Measurements from ENCODE around the gene CBL. TPM values are rescaled to one million over a fixed set of nuclear protein-coding genes. Genes with fewer than 3 reads are reported as not detected.

The CBL gene
- total RNA-seq, 1 experiment from 2014 or later: 9.1 TPM

- no peak for DNase-seq (ENCODE audit: low read depth in 1 of 2, low spot score in 2 of 2)
- Histone ChIP-seq H3K27ac (no peak overlapping the region), H3K9me3 (replicated peaks) (no peaks in the 10 kb centered on the region), H3K4me3 (no peak overlapping the region), H3K36me3 (no peaks in the 10 kb centered on the region), H3K4me1 (replicated peaks) (no peaks in the 10 kb centered on the region), H3K27me3 (replicated peaks) (no peaks in the 10 kb centered on the region)
Observed at GRCh38 chr11:119345685-119346084, 139.5 kb downstream of the CBL start.

GRCh38 chr11:119346605-119347004 is 140.5 kb downstream of the CBL start, which contains the start of gene MFRP:
TSS of gene MFRP (minus strand) at chr11:119346705. CDS start at chr11:119346513, 192 bp downstream.
- Histone ChIP-seq H3K27me3 (replicated peaks) (no peaks in the 10 kb centered on the region), H3K27ac (no peak within 1 kb of the TSS), H3K4me1 (replicated peaks) (no peaks in the 10 kb centered on the region), H3K36me3 (no peaks in the 10 kb centered on the region), H3K4me3 (no peak within 1 kb of the TSS), H3K9me3 (replicated peaks) (no peaks in the 10 kb centered on the region)
- DNase-seq (ENCODE audit: low read depth in 1 of 2, low spot score in 2 of 2): no peak

DNA sequence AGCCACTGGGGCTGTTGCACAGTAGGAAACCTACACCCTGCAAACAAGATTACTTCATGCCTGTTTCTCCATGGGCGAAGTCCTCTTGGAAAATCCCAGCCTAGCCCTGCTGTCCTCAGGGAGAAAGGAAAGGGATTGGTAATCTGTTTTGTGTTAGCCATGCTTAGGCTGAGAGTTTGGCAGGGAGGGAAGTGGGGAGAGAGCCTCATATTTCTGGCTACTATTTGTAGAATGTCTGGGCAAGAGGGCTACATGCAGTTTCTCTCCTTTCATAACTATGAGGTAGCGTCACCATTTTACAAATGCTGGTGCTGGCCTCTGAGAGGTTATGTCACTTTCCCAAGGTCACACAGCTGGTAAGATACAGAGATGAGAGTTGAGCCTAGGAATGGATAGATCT is 141.1 kb downstream of the CBL start:
- H3K9me3 ChIP-seq (replicated peaks): no peaks in the 10 kb centered on the region
- H3K27me3 ChIP-seq (replicated peaks): no peaks in the 10 kb centered on the region
- H3K36me3 ChIP-seq: no peaks in the 10 kb centered on the region
- H3K4me3 ChIP-seq: no peak overlapping the region
- no peak for DNase-seq (ENCODE audit: low read depth in 1 of 2, low spot score in 2 of 2)
- no peaks in the 10 kb centered on the region for H3K4me1 ChIP-seq (replicated peaks)
- H3K27ac ChIP-seq: no peak overlapping the region

GRCh38 chr11:119347940-119348605 is 141.9 kb downstream of the CBL start:
- no peaks in the 10 kb centered on the region for H3K4me1 ChIP-seq (replicated peaks)
- DNase-seq (ENCODE audit: low read depth in 1 of 2, low spot score in 2 of 2): no peak
- H3K4me3 ChIP-seq: no peak overlapping the region
- H3K27ac ChIP-seq: no peak overlapping the region
- no peaks in the 10 kb centered on the region for H3K9me3 ChIP-seq (replicated peaks)
- no peaks in the 10 kb centered on the region for H3K27me3 ChIP-seq (replicated peaks)
- no peaks in the 10 kb centered on the region for H3K36me3 ChIP-seq

DNA sequence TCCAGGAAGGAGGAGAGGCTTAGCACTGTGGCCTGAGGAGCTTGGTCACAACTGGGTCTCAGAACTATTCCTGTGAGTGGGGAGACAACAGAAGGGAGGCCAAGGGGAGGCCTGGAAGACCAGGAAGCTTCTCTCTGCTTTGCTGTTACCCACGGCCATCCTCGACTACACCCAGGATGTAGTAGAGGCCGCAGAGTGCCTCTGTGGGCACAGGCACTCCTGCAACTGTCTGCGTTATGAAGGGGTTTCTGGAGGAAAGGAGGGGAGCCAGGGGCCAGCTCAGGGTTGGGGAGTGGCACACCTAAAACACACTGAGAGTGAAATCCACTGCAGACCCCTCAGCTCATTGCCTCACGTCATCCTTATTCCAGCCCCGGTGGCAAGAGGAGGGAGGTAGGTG is 144.2 kb downstream of the CBL start:
- Histone ChIP-seq H3K4me1 (replicated peaks) (no peaks in the 10 kb centered on the region), H3K27me3 (replicated peaks) (no peaks in the 10 kb centered on the region), H3K4me3 (no peak overlapping the region), H3K36me3 (no peaks in the 10 kb centered on the region), H3K9me3 (replicated peaks) (no peaks in the 10 kb centered on the region), H3K27ac (no peak overlapping the region)
- no peak for DNase-seq (ENCODE audit: low read depth in 1 of 2, low spot score in 2 of 2)

GRCh38 chr11:119351232-119351631 is 145.1 kb downstream of the CBL start:
- Histone ChIP-seq H3K27me3 (replicated peaks) (no peaks in the 10 kb centered on the region), H3K4me1 (replicated peaks) (no peaks in the 10 kb centered on the region), H3K9me3 (replicated peaks) (no peaks in the 10 kb centered on the region), H3K4me3 (no peak overlapping the region), H3K27ac (no peak overlapping the region), H3K36me3 (no peaks in the 10 kb centered on the region)
- DNase-seq (ENCODE audit: low read depth in 1 of 2, low spot score in 2 of 2): no peak

- Histone ChIP-seq H3K36me3 (no peaks in the 10 kb centered on the region), H3K27me3 (replicated peaks) (no peaks in the 10 kb centered on the region), H3K4me3 (no peak overlapping the region), H3K9me3 (replicated peaks) (no peaks in the 10 kb centered on the region), H3K4me1 (replicated peaks) (no peaks in the 10 kb centered on the region), H3K27ac (no peak overlapping the region)
- no peak for DNase-seq (ENCODE audit: low read depth in 1 of 2, low spot score in 2 of 2)
Observed at GRCh38 chr11:119352857-119353260, 146.7 kb downstream of the CBL start.

GRCh38 chr11:119355091-119355843 is 149.1 kb downstream of the CBL start:
- no peaks in the 10 kb centered on the region for H3K36me3 ChIP-seq
- no peaks in the 10 kb centered on the region for H3K27me3 ChIP-seq (replicated peaks)
- no peak overlapping the region for H3K27ac ChIP-seq
- no peaks in the 10 kb centered on the region for H3K4me1 ChIP-seq (replicated peaks)
- no peak overlapping the region for H3K4me3 ChIP-seq
- no peaks in the 10 kb centered on the region for H3K9me3 ChIP-seq (replicated peaks)
- DNase-seq (ENCODE audit: low read depth in 1 of 2, low spot score in 2 of 2): no peak

DNA sequence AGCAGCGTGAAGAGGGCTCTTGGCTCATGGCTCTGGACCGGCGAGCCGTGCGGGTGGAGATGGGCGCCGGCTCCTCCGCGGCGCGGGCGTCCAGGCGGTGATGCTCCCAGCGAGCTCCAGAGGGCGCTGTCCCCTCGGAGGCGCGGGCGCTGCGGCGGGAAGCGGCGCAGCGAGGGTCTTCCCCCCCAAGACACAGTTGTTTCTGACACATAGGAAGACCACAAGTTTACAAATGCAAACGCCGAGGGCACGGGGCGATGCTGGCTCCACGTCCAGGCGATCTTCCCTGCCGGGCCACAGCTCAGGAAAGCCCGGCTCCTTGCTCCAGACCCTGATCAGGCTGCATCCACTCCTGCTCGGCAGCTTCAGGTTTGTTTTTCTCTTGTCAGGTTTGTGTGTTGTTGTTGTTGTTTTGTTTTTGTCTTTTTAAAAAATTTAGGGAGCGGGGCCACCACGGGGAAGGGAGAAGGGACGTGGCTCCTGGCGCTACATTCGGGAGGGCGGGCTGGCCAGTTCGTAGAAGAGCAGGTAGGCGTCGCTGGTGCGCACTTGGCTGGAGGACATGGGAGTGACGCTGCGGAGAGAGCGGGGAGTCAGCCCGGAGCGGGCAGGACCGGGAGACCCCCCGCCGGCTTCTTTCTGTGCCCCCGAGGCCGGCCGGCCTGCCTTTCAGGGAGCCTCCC is 150.4 kb downstream of the CBL start:
- Histone ChIP-seq H3K36me3 (no peaks in the 10 kb centered on the region), H3K9me3 (replicated peaks) (no peaks in the 10 kb centered on the region), H3K27ac (no peak overlapping the region), H3K27me3 (replicated peaks) (no peaks in the 10 kb centered on the region), H3K4me1 (replicated peaks) (peaks cover 3% of the 10 kb centered on the region; the same call in 1 of the 2 replicates), H3K4me3 (peak overlapping the region; percentile 40)
- peak; percentile 56 to 74 for DNase-seq (ENCODE audit: low read depth in 1 of 2, low spot score in 2 of 2)

- H3K27ac ChIP-seq: no peak overlapping the region
- no peaks in the 10 kb centered on the region for H3K9me3 ChIP-seq (replicated peaks)
- DNase-seq (ENCODE audit: low read depth in 1 of 2, low spot score in 2 of 2): no peak
- peaks cover 3% of the 10 kb centered on the region; the same call in 1 of the 2 replicates for H3K4me1 ChIP-seq (replicated peaks)
- H3K4me3 ChIP-seq: no peak overlapping the region
- H3K36me3 ChIP-seq: no peaks in the 10 kb centered on the region
- H3K27me3 ChIP-seq (replicated peaks): no peaks in the 10 kb centered on the region
Observed at GRCh38 chr11:119357074-119357473, 150.9 kb downstream of the CBL start.

Other genes with a start within 250 kb of the CBL start
- not detected in 2 replicates for gene FOXR1, start 234.6 kb upstream of the CBL start, total RNA-seq (2014; rRNA removed; shearing (Covaris generic))
- gene CENATAC, start 208.2 kb upstream of the CBL start, total RNA-seq (2014; rRNA removed; shearing (Covaris generic)): 13.5 and 17.0 TPM in 2 replicates
- gene RPS25, start 188.0 kb upstream of the CBL start, total RNA-seq (2014; rRNA removed; shearing (Covaris generic)): 718 and 750 TPM in 2 replicates
- 44.6 and 75.6 TPM in 2 replicates for gene TRAPPC4, start 187.6 kb upstream of the CBL start, total RNA-seq (2014; rRNA removed; shearing (Covaris generic))
- 3.1 and 6.0 TPM in 2 replicates for gene SLC37A4, start 175.5 kb upstream of the CBL start, total RNA-seq (2014; rRNA removed; shearing (Covaris generic))
- gene HYOU1, start 149.1 kb upstream of the CBL start, total RNA-seq (2014; rRNA removed; shearing (Covaris generic)): 124 and 128 TPM in 2 replicates
- gene VPS11, start 138.5 kb upstream of the CBL start, total RNA-seq (2014; rRNA removed; shearing (Covaris generic)): 5.6 and 11.2 TPM in 2 replicates
- gene HMBS, start 121.5 kb upstream of the CBL start, total RNA-seq (2014; rRNA removed; shearing (Covaris generic)): 2.1 and 6.4 TPM in 2 replicates
- gene DPAGT1, start 104.5 kb upstream of the CBL start, total RNA-seq (2014; rRNA removed; shearing (Covaris generic)): 9.7 and 17.0 TPM in 2 replicates
- gene C2CD2L, start 99.0 kb upstream of the CBL start, total RNA-seq (2014; rRNA removed; shearing (Covaris generic)): 5.1 and 5.4 TPM in 2 replicates
- gene HINFP, start 84.8 kb upstream of the CBL start, total RNA-seq (2014; rRNA removed; shearing (Covaris generic)): 3.1 and 6.7 TPM in 2 replicates
- 0.05 TPM in 1 of 2 replicates, not detected in the other for gene ABCG4, start 57.3 kb upstream of the CBL start, total RNA-seq (2014; rRNA removed; shearing (Covaris generic))
- gene NLRX1, start 37.6 kb upstream of the CBL start, total RNA-seq (2014; rRNA removed; shearing (Covaris generic)): 3.1 and 5.5 TPM in 2 replicates
- not detected in 2 replicates for gene NHERF4, start 20.9 kb upstream of the CBL start, total RNA-seq (2014; rRNA removed; shearing (Covaris generic))
- gene MCAM, start 110.8 kb downstream of the CBL start, total RNA-seq (2014; rRNA removed; shearing (Covaris generic)): 272 and 358 TPM in 2 replicates
- gene RNF26, start 128.2 kb downstream of the CBL start, total RNA-seq (2014; rRNA removed; shearing (Covaris generic)): 2.2 and 3.4 TPM in 2 replicates
- 0.11 TPM in 1 of 2 replicates, not detected in the other for gene C1QTNF5, start 134.5 kb downstream of the CBL start, total RNA-seq (2014; rRNA removed; shearing (Covaris generic))
- not detected in 2 replicates for gene MFRP, start 140.4 kb downstream of the CBL start, total RNA-seq (2014; rRNA removed; shearing (Covaris generic))
- gene USP2, start 175.4 kb downstream of the CBL start, total RNA-seq (2014; rRNA removed; shearing (Covaris generic)): 0.21 TPM in 1 of 2 replicates, not detected in the other
- gene THY1, start 216.8 kb downstream of the CBL start, total RNA-seq (2014; rRNA removed; shearing (Covaris generic)): 7.4 and 51.6 TPM in 2 replicates